Activated CD4-positive, alpha-beta T cell treated with anti-CD3 and anti-CD28 coated beads, Interleukin-2, amount 50 U/mL, for 24 hours (primary cell): ENCODE measurements around the gene SLCO2B1.

ENCODE experiments used
- DNase-seq, 2 donors: peaks; one replicate each; pipeline ENCODE4 v3.0.0-alpha.2; 2020; ENCODE audit warnings: low read depth in 1 of 2, low spot score in 1 of 2

The SLCO2B1 gene

DNA sequence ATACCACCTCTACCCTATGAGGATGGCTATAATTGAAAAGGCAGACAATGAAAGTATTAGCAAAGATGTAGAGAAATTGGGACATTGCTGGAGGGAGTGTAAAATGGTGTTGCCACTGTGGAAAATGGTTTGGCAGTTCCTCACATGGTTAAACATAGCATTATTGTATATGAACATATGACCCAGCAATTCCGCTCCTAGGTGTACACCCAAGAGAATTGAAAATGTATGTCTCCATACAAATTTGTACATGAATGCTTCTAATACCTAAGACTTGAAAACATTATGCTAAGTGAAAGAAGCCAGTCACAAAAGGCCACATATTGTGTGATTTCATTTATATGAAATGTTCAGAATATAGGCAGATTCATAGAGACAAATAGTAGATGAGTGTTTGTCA is 10.0 kb downstream of the SLCO2B1 start:
- no peak for DNase-seq

- no peak for DNase-seq
Measured at GRCh38 chr11:75161506-75162095, 10.7 kb downstream of the SLCO2B1 start.

DNA sequence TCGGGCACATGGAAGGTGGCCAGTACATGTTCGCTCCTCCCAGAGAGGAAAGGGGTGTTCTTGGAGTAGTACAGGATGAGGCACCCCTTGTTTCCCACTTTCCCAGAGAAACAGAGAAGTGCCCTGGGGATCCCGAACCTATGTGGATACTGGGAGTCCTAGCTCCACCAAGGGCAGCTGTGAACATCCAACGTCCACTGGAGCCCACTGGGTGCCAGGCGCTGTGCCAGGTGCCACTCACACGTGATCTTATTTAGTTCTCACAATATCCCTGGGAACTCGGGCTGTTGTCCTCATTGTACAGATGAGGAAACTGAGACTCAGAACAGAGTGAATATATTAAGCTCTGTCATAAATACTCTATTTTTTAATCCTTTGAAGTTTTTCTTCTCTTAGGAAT is 12.0 kb downstream of the SLCO2B1 start:
- DNase-seq: no peak

DNA sequence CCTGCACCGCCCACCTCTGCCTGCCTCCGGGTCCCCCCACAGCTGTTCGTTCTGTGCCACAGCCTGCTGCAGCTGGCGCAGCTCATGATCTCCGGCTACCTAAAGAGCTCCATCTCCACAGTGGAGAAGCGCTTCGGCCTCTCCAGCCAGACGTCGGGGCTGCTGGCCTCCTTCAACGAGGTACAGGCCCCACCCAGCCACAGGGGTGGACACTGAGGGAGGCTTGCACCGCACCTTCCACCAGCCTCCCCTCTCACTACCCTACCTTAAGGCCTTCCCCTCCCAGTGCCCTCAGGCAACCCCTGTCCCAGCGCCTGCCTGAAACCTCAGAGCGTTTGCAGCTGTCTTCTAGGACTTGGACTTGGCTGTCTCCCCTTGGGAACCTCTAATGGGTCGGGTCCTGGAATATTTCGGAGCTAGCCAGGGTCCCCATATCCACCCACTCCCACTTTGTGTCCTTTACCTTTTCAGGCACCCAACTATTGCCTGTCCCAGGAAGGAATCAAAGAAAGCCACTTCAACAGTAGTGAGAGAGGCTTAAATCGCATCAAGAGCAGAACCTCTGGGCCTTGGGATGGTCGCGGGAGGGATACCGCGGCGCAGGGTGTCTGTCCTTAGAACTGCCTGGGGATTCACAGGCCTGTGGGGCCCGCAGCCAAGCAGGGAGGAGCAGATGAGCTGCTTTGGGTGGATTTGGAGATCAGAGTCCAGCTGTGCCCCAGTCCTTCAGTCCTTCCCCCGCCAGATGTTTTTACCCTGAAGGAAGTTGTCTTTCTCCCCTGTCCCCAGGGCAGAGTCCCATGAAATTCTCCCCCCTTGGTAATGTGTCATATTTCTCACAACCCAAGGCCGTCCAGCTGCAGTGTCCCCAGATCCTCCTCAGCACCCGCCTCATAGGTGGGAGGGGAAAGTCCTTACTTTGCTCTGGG is 13.3 kb downstream of the SLCO2B1 start:
- DNase-seq: no peak

DNA sequence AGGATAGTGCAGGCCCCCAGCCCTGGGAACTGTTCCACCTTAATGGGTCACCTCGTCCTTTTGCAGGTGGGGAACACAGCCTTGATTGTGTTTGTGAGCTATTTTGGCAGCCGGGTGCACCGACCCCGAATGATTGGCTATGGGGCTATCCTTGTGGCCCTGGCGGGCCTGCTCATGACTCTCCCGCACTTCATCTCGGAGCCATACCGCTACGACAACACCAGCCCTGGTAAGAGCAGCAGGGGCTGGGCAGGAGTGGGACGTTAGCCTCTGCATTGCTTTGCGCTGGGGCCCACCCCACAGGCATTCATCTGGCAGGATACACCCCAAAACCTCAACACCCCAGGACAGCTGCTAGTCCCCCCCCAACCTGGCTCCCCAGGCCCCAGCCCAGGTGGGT is 14.8 kb downstream of the SLCO2B1 start:
- no peak for DNase-seq

DNA sequence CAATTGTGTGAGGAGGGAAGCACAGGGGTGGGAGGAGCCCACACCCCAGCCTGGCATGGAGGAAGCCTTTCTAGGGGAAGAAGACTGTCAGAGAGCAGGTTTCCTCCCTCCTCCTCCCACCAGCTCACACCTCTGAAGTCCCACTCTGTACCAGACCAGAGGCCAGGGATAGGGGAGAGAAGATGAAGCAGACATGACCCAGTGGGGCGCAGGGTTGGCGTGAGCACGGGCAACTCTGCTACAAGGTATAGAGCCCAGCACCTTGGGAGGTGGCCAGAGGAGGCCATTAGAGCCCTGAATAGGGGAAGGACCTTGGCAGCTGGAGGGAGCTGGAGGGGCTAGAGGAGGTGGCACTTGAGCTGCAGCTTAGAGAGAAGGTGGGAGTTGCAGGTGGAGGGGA is 15.9 kb downstream of the SLCO2B1 start:
- DNase-seq: no peak

- no peak for DNase-seq
Measured at GRCh38 chr11:75167617-75168016, 16.7 kb downstream of the SLCO2B1 start.

GRCh38 chr11:75169101-75169885 is 18.4 kb downstream of the SLCO2B1 start:
- DNase-seq: no peak

- DNase-seq: no peak
Measured at GRCh38 chr11:75170516-75171201, 19.8 kb downstream of the SLCO2B1 start.

GRCh38 chr11:75173336-75173735 is 22.4 kb downstream of the SLCO2B1 start:
- no peak for DNase-seq

DNA sequence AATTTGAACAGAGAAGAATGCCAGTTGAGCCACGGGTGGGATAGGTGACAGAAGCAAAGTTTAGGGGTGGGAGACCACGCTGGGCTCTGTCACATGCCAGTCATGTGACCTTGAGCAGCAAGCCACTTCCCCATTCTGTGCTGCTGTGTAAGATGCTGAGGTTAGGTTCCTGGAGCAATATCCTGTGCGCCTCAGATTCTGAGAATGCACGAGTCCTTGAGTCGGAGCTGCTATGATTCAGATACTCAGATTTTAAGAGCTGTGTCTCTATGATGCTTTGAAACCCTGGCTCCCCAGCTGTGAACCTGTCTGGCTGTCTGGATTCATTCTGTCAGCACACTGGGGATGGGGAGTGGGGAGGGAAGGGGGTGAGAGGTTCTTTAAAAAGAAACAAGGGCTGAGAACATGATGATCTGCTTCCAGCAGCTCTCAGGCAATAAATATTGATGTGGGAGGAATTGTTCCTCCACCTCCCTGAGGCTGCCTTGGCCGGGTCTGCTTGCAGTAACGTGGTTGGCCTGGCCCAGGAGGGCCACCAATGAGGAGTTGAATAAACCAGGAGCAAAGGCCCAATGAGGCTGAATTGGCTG is 24.0 kb downstream of the SLCO2B1 start:
- no peak for DNase-seq

- no peak for DNase-seq
Measured at GRCh38 chr11:75182664-75183063, 31.8 kb downstream of the SLCO2B1 start.

DNA sequence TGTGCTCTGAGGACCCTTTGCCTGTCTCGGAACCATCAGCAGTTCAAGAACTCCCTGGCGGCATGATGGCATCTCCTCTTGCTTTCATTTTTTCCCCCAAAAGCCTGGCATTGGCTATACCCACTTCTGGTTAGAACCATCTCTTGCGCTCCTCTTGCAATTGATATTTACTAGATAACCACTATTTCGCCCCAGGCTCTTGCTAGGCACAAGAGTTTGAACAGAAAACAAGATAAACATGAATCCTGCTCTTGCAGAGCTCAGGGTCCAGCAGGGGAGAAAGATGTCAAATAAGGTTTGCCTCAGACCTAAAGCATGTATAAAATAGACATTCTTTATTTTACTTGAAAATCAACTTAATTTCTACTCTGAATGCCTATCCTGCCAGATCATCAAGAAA is 33.1 kb downstream of the SLCO2B1 start:
- DNase-seq: no peak

DNA sequence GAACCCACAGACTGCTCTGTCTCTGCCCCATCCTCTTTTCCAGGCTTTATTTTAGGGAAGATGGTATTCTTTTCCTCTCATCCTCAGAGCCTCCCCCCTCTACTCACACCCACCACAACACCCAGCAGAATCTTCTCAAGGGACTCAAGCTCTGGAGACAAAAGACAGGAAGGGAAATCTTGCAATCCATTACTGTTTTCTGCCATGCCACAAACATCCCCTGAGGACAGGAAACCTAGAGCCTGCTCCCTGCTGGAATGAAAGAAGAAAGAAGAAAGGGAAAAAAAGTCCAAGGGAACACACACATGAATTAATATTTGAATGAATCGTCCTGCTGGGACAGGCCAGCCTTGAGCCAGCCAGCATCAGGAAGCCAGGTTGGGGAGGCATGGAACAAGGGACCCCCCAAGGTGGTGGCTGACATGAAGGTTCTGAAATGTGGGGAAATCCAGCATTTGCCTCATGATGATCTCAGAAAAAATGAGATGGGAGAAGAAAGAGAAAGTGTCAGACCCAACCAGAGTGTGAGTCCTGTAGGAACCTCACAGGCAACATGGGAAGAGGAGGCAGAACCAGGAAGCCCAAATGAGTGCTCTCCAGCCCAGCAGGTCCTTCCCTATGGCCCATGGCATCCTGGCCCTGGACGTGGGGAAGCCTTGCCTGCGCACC is 34.0 kb downstream of the SLCO2B1 start:
- no peak for DNase-seq

DNA sequence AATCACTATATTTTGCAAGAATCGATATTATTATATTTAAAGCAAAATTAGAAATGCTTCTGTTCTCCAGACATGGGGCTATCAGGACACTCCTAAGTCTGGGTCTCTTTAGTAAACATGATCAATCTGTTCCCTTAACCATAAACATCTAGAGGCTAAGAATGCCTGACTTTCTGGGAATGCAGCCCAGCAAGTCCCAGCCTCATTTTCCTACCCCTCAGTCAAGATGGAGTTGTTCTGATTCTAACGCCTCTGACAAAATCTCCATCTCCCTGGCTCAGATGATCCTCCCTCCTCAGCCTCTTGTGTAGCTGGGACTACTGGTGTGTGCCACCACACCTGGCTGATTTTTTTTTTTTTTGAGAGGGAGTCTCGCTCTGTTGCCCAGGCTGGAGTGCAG is 35.0 kb downstream of the SLCO2B1 start:
- no peak for DNase-seq

GRCh38 chr11:75186999-75187398 is 36.1 kb downstream of the SLCO2B1 start:
- no peak for DNase-seq

DNA sequence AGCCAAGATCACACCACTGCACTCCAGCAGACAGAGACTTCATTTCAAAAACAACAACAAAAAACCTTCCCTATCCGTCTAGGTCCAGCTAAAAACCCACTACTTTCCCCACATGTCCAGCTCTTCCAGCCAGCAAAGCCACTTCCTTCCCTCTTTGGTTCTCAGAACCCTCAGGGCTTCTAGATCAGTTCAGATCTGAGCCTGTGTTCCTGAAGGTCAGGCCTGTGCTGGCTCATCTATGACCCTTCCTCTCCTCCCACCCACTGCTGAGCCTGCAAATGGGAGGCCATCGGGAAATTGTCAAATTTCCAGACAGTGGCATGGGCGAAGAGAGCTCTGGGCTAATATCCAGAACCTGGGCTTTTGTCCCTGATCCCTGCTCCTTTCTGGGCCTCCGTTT is 37.8 kb downstream of the SLCO2B1 start:
- DNase-seq: no peak

DNA sequence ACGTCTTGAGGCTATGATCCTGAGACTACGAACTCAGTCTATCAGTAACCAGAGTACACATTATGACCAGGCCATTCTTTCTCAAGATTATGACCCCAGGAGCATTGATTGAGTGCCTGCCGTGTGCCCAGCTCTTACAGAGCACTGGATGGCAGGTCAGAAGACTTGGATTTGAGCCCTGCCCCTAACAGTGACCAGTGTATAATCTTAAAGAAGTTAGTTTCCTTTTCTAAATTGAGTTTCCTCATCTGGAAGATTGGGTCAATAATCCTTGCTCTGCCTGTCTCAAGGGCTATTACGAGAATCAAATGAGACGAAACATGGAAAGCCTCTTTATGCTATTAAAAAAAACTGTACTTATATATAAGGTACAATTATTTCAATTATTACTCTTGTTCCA is 38.2 kb downstream of the SLCO2B1 start:
- DNase-seq: no peak

DNA sequence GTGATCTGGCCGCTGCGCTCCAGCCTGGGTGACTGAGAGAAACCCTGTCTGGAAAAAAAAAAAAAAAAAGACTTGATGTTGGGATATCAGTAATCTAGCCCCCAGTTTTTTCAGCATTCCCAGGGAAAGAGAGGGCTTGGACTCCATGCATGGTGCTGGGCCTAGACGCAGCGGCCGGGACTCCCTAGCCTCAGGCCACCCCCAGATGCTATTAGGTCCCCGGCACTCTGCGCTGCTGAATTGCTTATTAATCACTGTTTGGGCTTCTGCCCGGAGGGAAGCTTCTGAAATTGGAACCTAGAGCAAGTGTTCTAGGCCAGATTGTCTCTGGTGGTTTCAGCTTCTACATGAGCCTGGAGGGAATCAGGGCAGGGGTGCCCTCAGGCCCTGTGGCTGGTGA is 39.0 kb downstream of the SLCO2B1 start:
- no peak for DNase-seq

GRCh38 chr11:75190652-75191329 is 39.9 kb downstream of the SLCO2B1 start:
- DNase-seq: no peak
